H1 (cell line): Measurements from ENCODE around the gene RBM15. TPM values are rescaled to one million over a fixed set of nuclear protein-coding genes. Genes with fewer than 3 reads are reported as not detected.

Experiments used
- ASH2L ChIP-seq: fragments of 200-600, 300-600 bp; sonication (generic); IDR thresholded peaks from one replicate; pipeline ENCODE4 v1.7.1; 2017; ENCODE audit warnings: low read length
- GTF2F1 ChIP-seq: IDR thresholded peaks from 2 replicates; pipeline ENCODE4 v1.6.1; 2012; ENCODE audit warnings: low read depth, low read length, improper control_type of control experiment, borderline replicate concordance
- HDAC2 ChIP-seq, 2 experiments: fragments of 300-600 bp in 1 of 2; sonication (generic) in 1 of 2; IDR thresholded peaks; 2 replicates each; pipeline ENCODE4 v1.6.1; 2011 to 2012; ENCODE audit warnings: low read depth in 2 of 2, low read length in 2 of 2, mild to moderate bottlenecking in 2 of 2, moderate library complexity in 2 of 2, borderline replicate concordance in 1 of 2, inconsistent platforms in 1 of 2
- MAFK ChIP-seq: IDR thresholded peaks from 2 replicates; pipeline ENCODE4 v1.6.1; 2012; ENCODE audit warnings: low read depth, mild to moderate bottlenecking, improper control_type of control experiment, low read length
- MAX ChIP-seq: IDR thresholded peaks from 2 replicates; pipeline ENCODE4 v1.6.1; 2012; ENCODE audit warnings: inconsistent platforms
- RAD21 ChIP-seq, 2 experiments: IDR thresholded peaks in 1 of 2; conservative IDR thresholded peaks in 1 of 2; 2 replicates each; pipeline ENCODE4 v1.6.1; 2011; ENCODE audit warnings: low read depth in 2 of 2, low read length in 2 of 2, improper control_type of control experiment in 1 of 2, inconsistent platforms in 1 of 2, mild to moderate bottlenecking in 1 of 2, moderate library complexity in 1 of 2
- RBBP5 ChIP-seq: IDR thresholded peaks from 2 replicates; pipeline ENCODE4 v1.7.1; 2012; ENCODE audit warnings: low read depth, mild to moderate bottlenecking, inconsistent platforms, low read length, moderate library complexity, borderline replicate concordance
- SAP30 ChIP-seq: fragments of 300-600 bp; sonication (generic); IDR thresholded peaks from 2 replicates; pipeline ENCODE4 v1.7.1; 2012; ENCODE audit warnings: low read length, moderate library complexity, mild to moderate bottlenecking, inconsistent platforms; ENCODE audit not compliant: insufficient read depth, insufficient replicate concordance
- SP4 ChIP-seq: IDR thresholded peaks from 2 replicates; pipeline ENCODE4 v1.6.1; 2012; ENCODE audit warnings: low read length, inconsistent platforms
- TAF7 ChIP-seq: optimal IDR thresholded peaks from 2 replicates; pipeline ENCODE3; 2011; ENCODE audit warnings: low read depth, mild to moderate bottlenecking, inconsistent platforms, low read length, moderate library complexity, borderline replicate concordance
- TEAD4 ChIP-seq: IDR thresholded peaks from 2 replicates; pipeline ENCODE4 v1.6.1; 2012; ENCODE audit warnings: low read depth, low read length, inconsistent platforms, mixed read lengths
- YY1 ChIP-seq: IDR thresholded peaks from 2 replicates; pipeline ENCODE4 v1.6.1; 2011; ENCODE audit warnings: low read depth, mild to moderate bottlenecking, low read length
- polyA plus RNA-seq, 7 experiments: library from polyadenylated mRNA; depleted of rRNA in 3 of 7; stranded (reverse) in 5 of 7; unstranded in 2 of 7; fragments of >200 nt in 5 of 7; fragments of 200-250 nt in 2 of 7; gene quantifications; 1 replicate in 5 of 7; 2 replicates in 1 of 7; 4 replicates in 1 of 7; pipeline versions ENCODE4 v1.2.1 to v1.2.3, GENCODE V29; 2011 to 2013; ENCODE audit warnings: missing spikeins in 2 of 7, mixed read lengths in 2 of 7
- total RNA-seq: library from RNA; stranded (reverse); fragmentation: NEBNext Ultra II Directional; extraction: Animal tissue kit (Norgen Biotek cat#: 25700); gene quantifications from 2 replicates; pipeline ENCODE4 v1.2.1, GENCODE V29; 2021

The RBM15 gene
- total and polyA plus RNA-seq, 2 of the 8 experiments (the other 6 are each of a cell fraction or from before 2014, with no cell fraction given), result 13.5 to 44.9 TPM

GRCh38 chr1:110312188-110313121 is 26.7 kb upstream of the RBM15 start (continued):
- peak; percentile 97 to 98 for TF ChIP-seq RAD21 (IDR thresholded peaks at IDR 0.05 in 1 of 2, conservative IDR thresholded peaks at IDR 0.05 in 1 of 2; ENCODE audit: low read depth in 2 of 2, low read length in 2 of 2)
- no peak for TF ChIP-seq HDAC2 (IDR thresholded peaks at IDR 0.05; ENCODE audit: borderline replicate concordance in 1 of 2, low read depth in 2 of 2, low read length in 2 of 2)
- TF ChIP-seq RBBP5, result no peak
- 0 out of 2 replicates have a peak, but pooled peaks have one; percentile 29 for TF ChIP-seq YY1
- TF ChIP-seq GTF2F1, result no peak; the same call in 1 of the 2 replicates
- TF ChIP-seq SP4, result 0 out of 2 replicates have a peak, but pooled peaks have one; percentile 67
- TF ChIP-seq SAP30, result no peak
- peak; percentile 10; the same call in 1 of the 2 replicates for TF ChIP-seq MAX
- peak; percentile 61; the same call in 1 of the 2 replicates for TF ChIP-seq TEAD4
- peak; percentile 16 for TF ChIP-seq TAF7
- TF ChIP-seq MAFK, result peak; percentile 9; the same call in 1 of the 2 replicates
- peak; percentile 50 for TF ChIP-seq ASH2L
